K562 (cell line): ENCODE results near the gene SUDS3. TPM values are rescaled to one million over a fixed set of nuclear protein-coding genes. Genes with fewer than 3 reads are reported as not detected.

Experiments
- ATF1 ChIP-seq, 2 experiments: fragments of 450-650 bp in 1 of 2; IDR thresholded peaks; 2 replicates each; pipeline ENCODE4 v1.6.1; 2016; ENCODE audit warnings: missing compliant biosample characterization in 1 of 2, missing genetic modification characterization in 1 of 2
- CAMTA2 ChIP-seq: fragments of 250-450 bp; sonication (Bioruptor Pico); conservative IDR thresholded peaks from 2 replicates; pipeline ENCODE4 v1.5.1; 2022
- CBX2 ChIP-seq: fragments of 200-600 bp; sonication (generic); IDR thresholded peaks from one replicate; pipeline ENCODE4 v1.6.1; 2012; ENCODE audit warnings: mild to moderate bottlenecking, low read length, inconsistent platforms; ENCODE audit not compliant: insufficient read depth, poor library complexity, severe bottlenecking
- CBX3 ChIP-seq, 2 experiments: IDR thresholded peaks; 1 replicate in 1 of 2; 2 replicates in 1 of 2; pipeline ENCODE4 v1.6.1; 2012; ENCODE audit warnings: inconsistent platforms in 2 of 2, low read length in 2 of 2, borderline replicate concordance in 1 of 2, control low read depth in 1 of 2
- ELF4 ChIP-seq: fragments of 450-650 bp; formaldehyde crosslinking; IDR thresholded peaks from 2 replicates; pipeline ENCODE4 v1.4.0; 2022; ENCODE audit warnings: missing genetic modification characterization
- ETS2 ChIP-seq: IDR thresholded peaks from 2 replicates; pipeline ENCODE4 v1.6.1; 2016; ENCODE audit warnings: borderline replicate concordance, missing genetic modification characterization, mild to moderate bottlenecking, moderate library complexity, missing compliant biosample characterization; ENCODE audit not compliant: poor library complexity, severe bottlenecking
- ETV5 ChIP-seq: sonication (generic); formaldehyde crosslinking; IDR thresholded peaks from 2 replicates; pipeline ENCODE4 v1.4.0; 2020; ENCODE audit warnings: low read depth, mild to moderate bottlenecking, missing genetic modification reagents
- FOSL1 ChIP-seq: fragments of 200-800 bp; sonication (Bioruptor generic); conservative IDR thresholded peaks from 2 replicates; pipeline ENCODE4 v1.6.1; 2016; ENCODE audit warnings: missing genetic modification characterization, missing compliant biosample characterization
- MNT ChIP-seq, 2 experiments: fragments of 450-650 bp; conservative IDR thresholded peaks; 2 replicates each; pipeline ENCODE4 v1.6.1; 2017; ENCODE audit warnings: mild to moderate bottlenecking in 2 of 2, moderate library complexity in 2 of 2
- NFE2 ChIP-seq: IDR thresholded peaks from 2 replicates; pipeline ENCODE4 v1.6.1; 2014; ENCODE audit warnings: antibody characterized with exemption, low read depth
- NR2C1 ChIP-seq, 2 experiments: fragments of 450-650 bp; IDR thresholded peaks; 2 replicates each; pipeline ENCODE4 v1.6.1; 2017; ENCODE audit warnings: mild to moderate bottlenecking in 2 of 2, antibody characterized with exemption in 1 of 2, inconsistent platforms in 1 of 2, missing compliant biosample characterization in 1 of 2, missing genetic modification characterization in 1 of 2
- NUFIP1 ChIP-seq: fragments of 450-650 bp; IDR thresholded peaks from 2 replicates; pipeline ENCODE4 v1.6.1; 2018; ENCODE audit not compliant: partially characterized antibody
- SMARCC2 ChIP-seq: fragments of 450-650 bp; IDR thresholded peaks from 2 replicates; pipeline ENCODE4 v1.6.1; 2017; ENCODE audit warnings: antibody characterized with exemption, moderate library complexity, mild to moderate bottlenecking, low read depth
- TAL1 ChIP-seq: fragments of 450-650 bp; IDR thresholded peaks from 2 replicates; pipeline ENCODE4 v1.6.1; 2016; ENCODE audit warnings: mild to moderate bottlenecking
- TBL1XR1 ChIP-seq, 2 experiments: IDR thresholded peaks; 2 replicates each; pipeline ENCODE4 v1.6.1; 2012; ENCODE audit warnings: improper control_type of control experiment in 2 of 2, low read length in 2 of 2, mild to moderate bottlenecking in 1 of 2
- THRAP3 ChIP-seq: fragments of 450-650 bp; IDR thresholded peaks from 2 replicates; pipeline ENCODE4 v1.6.1; 2016; ENCODE audit warnings: mild to moderate bottlenecking, inconsistent platforms, borderline replicate concordance
- ZBTB1 ChIP-seq: sonication (generic); formaldehyde crosslinking; IDR thresholded peaks from 2 replicates; pipeline ENCODE4 v1.8.1; 2023; ENCODE audit warnings: missing genetic modification reagents, low read depth, mild to moderate bottlenecking, borderline replicate concordance
- ZBTB43 ChIP-seq: sonication (generic); formaldehyde crosslinking; IDR thresholded peaks from 2 replicates; pipeline ENCODE4 v1.8.0; 2023; ENCODE audit warnings: mild to moderate bottlenecking, missing genetic modification reagents
- ZNF165 ChIP-seq: fragments of 250-450 bp; sonication (Bioruptor Pico); IDR thresholded peaks from 2 replicates; pipeline ENCODE4 v1.4.0; 2020; ENCODE audit warnings: borderline replicate concordance
- ZNF239 ChIP-seq: fragments of 250-450 bp; sonication (Bioruptor Pico); IDR thresholded peaks from 2 replicates; pipeline ENCODE4 v1.4.0; 2020; ENCODE audit warnings: mild to moderate bottlenecking
- ZNF707 ChIP-seq: fragments of 250-450 bp; sonication (Bioruptor Pico); conservative IDR thresholded peaks from 2 replicates; pipeline ENCODE4 v1.8.0; 2022; ENCODE audit warnings: inconsistent platforms, mild to moderate bottlenecking, moderate library complexity
- ZNF717 ChIP-seq: fragments of 250-450 bp; sonication (Bioruptor Pico); IDR thresholded peaks from 2 replicates; pipeline ENCODE4 v1.5.0; 2021
- ZNF766 ChIP-seq: fragments of 200-800 bp; sonication (Bioruptor generic); conservative IDR thresholded peaks from 2 replicates; pipeline ENCODE4 v1.6.1; 2016; ENCODE audit warnings: missing genetic modification characterization, missing compliant biosample characterization
- polyA plus RNA-seq, 8 experiments: library from polyadenylated mRNA; depleted of rRNA in 4 of 8; stranded (reverse) in 5 of 8; unstranded in 3 of 8; fragments of >200 nt; fragmentation: Nextera tagmentation in 2 of 8; fragmentation: Illumina TruSeq in 1 of 8; extraction: Ambion mirVana in 2 of 8; extraction: Trizol in 1 of 8; gene quantifications; 2 replicates each; pipeline versions ENCODE4 v1.2.1 to v1.2.3, GENCODE V29; 2011 to 2014; ENCODE audit warnings: inconsistent platforms in 1 of 8, missing spikeins in 1 of 8
- total RNA-seq, 7 experiments: library from RNA; depleted of rRNA in 6 of 7; stranded (reverse); fragments of >200 nt in 6 of 7; fragmentation: Illumina TruSeq in 2 of 7; extraction: Trizol in 2 of 7; gene quantifications; 2 replicates each; pipeline versions ENCODE4 v1.2.1 to v1.2.3, GENCODE V29; 2011 to 2021; ENCODE audit warnings: low replicate concordance in 1 of 7
- TF ChIP-seq, protein P1 (sequence below): fragments of 200-800 bp; sonication (Bioruptor generic); IDR thresholded peaks from 2 replicates; pipeline ENCODE4 v1.6.1; 2017; ENCODE audit warnings: missing genetic modification characterization, missing compliant biosample characterization

Gene SUDS3
- total and polyA plus RNA-seq, 9 of the 15 experiments (the other 6 are each of a cell fraction or from before 2014, with no cell fraction given): 6.6 to 30.5 (median 23.3) TPM

- TF ChIP-seq ZBTB1 (CRISPR knock-in tag) (no peak), ZNF165 (CRISPR knock-in tag) (no peak), ATF1 (CRISPR knock-in tag; IDR thresholded peaks at IDR 0.05) (no peak), ATF1 (tag; IDR thresholded peaks at IDR 0.05) (peak; percentile 68), MNT (conservative IDR thresholded peaks at IDR 0.05) (peak; percentile 80 to 84), CBX3 (IDR thresholded peaks at IDR 0.05; ENCODE audit: borderline replicate concordance in 1 of 2, low read length in 2 of 2) (peak in 1 of 2 experiments; percentile 79; a peak in 1 of 3 replicates), ZNF239 (CRISPR knock-in tag) (no peak; the same call in 1 of the 2 replicates), TAL1 (peak; percentile 55), ZNF766 (CRISPR knock-in tag) (no peak; the same call in 1 of the 2 replicates), ETV5 (no peak; the same call in 1 of the 2 replicates), ZNF717 (CRISPR knock-in tag) (no peak), FOSL1 (tag) (0 out of 2 replicates have a peak, but pooled peaks have one; percentile 22), THRAP3 (no peak), CBX2 (no peak), CAMTA2 (CRISPR knock-in tag) (no peak), SMARCC2 (no peak), ZNF707 (CRISPR knock-in tag) (no peak), ELF4 (CRISPR knock-in tag) (peak; percentile 98), ETS2 (no peak), NR2C1 (IDR thresholded peaks at IDR 0.05) (peak; percentile 94), NR2C1 (tag; IDR thresholded peaks at IDR 0.05) (peak; percentile 98), TBL1XR1 (IDR thresholded peaks at IDR 0.05; ENCODE audit: low read length in 2 of 2) (peak; percentile 78 to 83), NUFIP1 (no peak), ZBTB43 (CRISPR knock-in tag) (no peak), NFE2 (peak; percentile 98)
- TF ChIP-seq, protein P1, sequence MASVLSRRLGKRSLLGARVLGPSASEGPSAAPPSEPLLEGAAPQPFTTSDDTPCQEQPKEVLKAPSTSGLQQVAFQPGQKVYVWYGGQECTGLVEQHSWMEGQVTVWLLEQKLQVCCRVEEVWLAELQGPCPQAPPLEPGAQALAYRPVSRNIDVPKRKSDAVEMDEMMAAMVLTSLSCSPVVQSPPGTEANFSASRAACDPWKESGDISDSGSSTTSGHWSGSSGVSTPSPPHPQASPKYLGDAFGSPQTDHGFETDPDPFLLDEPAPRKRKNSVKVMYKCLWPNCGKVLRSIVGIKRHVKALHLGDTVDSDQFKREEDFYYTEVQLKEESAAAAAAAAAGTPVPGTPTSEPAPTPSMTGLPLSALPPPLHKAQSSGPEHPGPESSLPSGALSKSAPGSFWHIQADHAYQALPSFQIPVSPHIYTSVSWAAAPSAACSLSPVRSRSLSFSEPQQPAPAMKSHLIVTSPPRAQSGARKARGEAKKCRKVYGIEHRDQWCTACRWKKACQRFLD: no peak
Observed at GRCh38 chr12:118376089-118377020, at the start of gene SUDS3 (continued).
